DND-41 (cell line): Measurements from ENCODE around the gene C1QL2.

Source experiments
- ATAC-seq: fragments of 200-7000 bp; cut with Tn5 transposase; 3 replicates; pipeline ENCODE4 v1.9.1; 2021; ENCODE audit warnings: low read depth; ENCODE audit not compliant: insufficient read depth
- DNase-seq: peaks from one replicate; pipeline ENCODE4 v3.0.0-alpha.2; 2020
- H2AFZ ChIP-seq: 2 replicates; pipeline ENCODE4 v1.6.0; 2012; ENCODE audit warnings: low read depth, low read length
- H3K27ac ChIP-seq: 2 replicates; pipeline ENCODE4 v1.5.1; 2012; ENCODE audit warnings: low read length, inconsistent platforms
- H3K27me3 ChIP-seq: fragments of 200-600 bp; sonication (generic); 2 replicates; pipeline ENCODE4 v1.6.0; 2012; ENCODE audit warnings: low read length, mild to moderate bottlenecking, inconsistent platforms; ENCODE audit not compliant: insufficient read depth, poor library complexity
- H3K36me3 ChIP-seq: 2 replicates; pipeline ENCODE4 v1.5.1; 2012; ENCODE audit warnings: low read length, inconsistent platforms; ENCODE audit not compliant: insufficient read depth
- H3K4me1 ChIP-seq: 2 replicates; pipeline ENCODE4 v1.5.1; 2012; ENCODE audit warnings: mild to moderate bottlenecking, low read length; ENCODE audit not compliant: insufficient read depth
- H3K4me2 ChIP-seq: 2 replicates; pipeline ENCODE4 v1.6.0; 2012; ENCODE audit warnings: mild to moderate bottlenecking, moderate library complexity, low read length, inconsistent platforms; ENCODE audit not compliant: insufficient read depth
- H3K4me3 ChIP-seq, 2 experiments: fragments of 200-600 bp in 1 of 2; shearing (Covaris generic) in 1 of 2; 2 replicates each; pipeline ENCODE4 v1.5.1; 2012 to 2016; ENCODE audit warnings: inconsistent platforms in 2 of 2, low read length in 2 of 2, mild to moderate bottlenecking in 2 of 2, low read depth in 1 of 2, moderate library complexity in 1 of 2
- H3K79me2 ChIP-seq: 2 replicates; pipeline ENCODE4 v1.6.0; 2012; ENCODE audit warnings: low read length, inconsistent platforms; ENCODE audit not compliant: insufficient read depth
- H3K9ac ChIP-seq: 2 replicates; pipeline ENCODE4 v1.6.0; 2012; ENCODE audit warnings: low read depth, mild to moderate bottlenecking, inconsistent platforms, low read length, moderate library complexity
- H3K9me3 ChIP-seq: 2 replicates; pipeline ENCODE4 v1.5.1; 2012; ENCODE audit warnings: low read length, moderate library complexity, mild to moderate bottlenecking, inconsistent platforms; ENCODE audit not compliant: insufficient read depth, severe bottlenecking
- H4K20me1 ChIP-seq: 2 replicates; pipeline ENCODE4 v1.6.0; 2012; ENCODE audit warnings: low read length; ENCODE audit not compliant: insufficient read depth
- CTCF ChIP-seq: IDR thresholded peaks from 2 replicates; pipeline ENCODE4 v1.5.1; 2012; ENCODE audit warnings: borderline replicate concordance, low read length, moderate library complexity, mild to moderate bottlenecking; ENCODE audit not compliant: poor library complexity, severe bottlenecking; ENCODE audit errors: extremely low read depth
- EZH2 ChIP-seq: IDR thresholded peaks from 3 replicates; pipeline ENCODE4 v1.6.1; 2012; ENCODE audit warnings: borderline replicate concordance, low read depth, mild to moderate bottlenecking, moderate library complexity, low read length, inconsistent platforms; ENCODE audit not compliant: severe bottlenecking

The C1QL2 gene

GRCh38 chr2:119205001-119205706 lies 46.6 kb upstream of the C1QL2 start:
- H3K9me3 ChIP-seq: no peaks in the 10 kb centered on the region
- no peak overlapping the region for H2AFZ ChIP-seq
- H3K4me2 ChIP-seq: no peak overlapping the region
- peaks cover 8% of the 10 kb centered on the region for H3K27me3 ChIP-seq
- H3K36me3 ChIP-seq: no peaks in the 10 kb centered on the region
- no peaks in the 10 kb centered on the region for H3K79me2 ChIP-seq
- TF ChIP-seq EZH2 (no peak), CTCF (no peak)
- H4K20me1 ChIP-seq: no peaks in the 10 kb centered on the region; the same call in 1 of the 2 replicates
- H3K4me3 ChIP-seq: no peak overlapping the region
- no peak for ATAC-seq
- H3K9ac ChIP-seq: no peak overlapping the region
- no peak for DNase-seq
- no peaks in the 10 kb centered on the region for H3K4me1 ChIP-seq
- no peak overlapping the region for H3K27ac ChIP-seq

- ATAC-seq (no peak), DNase-seq (no peak)
- H3K4me1 ChIP-seq: no peaks in the 10 kb centered on the region
- H4K20me1 ChIP-seq: no peaks in the 10 kb centered on the region; the same call in 1 of the 2 replicates
- TF ChIP-seq EZH2 (no peak), CTCF (no peak)
- H3K9ac ChIP-seq: no peak overlapping the region
- H3K36me3 ChIP-seq: no peaks in the 10 kb centered on the region
- H3K79me2 ChIP-seq: no peaks in the 10 kb centered on the region
- H3K9me3 ChIP-seq: no peaks in the 10 kb centered on the region
- H3K4me2 ChIP-seq: no peak overlapping the region
- no peak overlapping the region for H3K27ac ChIP-seq
- no peak overlapping the region for H3K4me3 ChIP-seq
- H3K27me3 ChIP-seq: peaks cover 8% of the 10 kb centered on the region
- H2AFZ ChIP-seq: no peak overlapping the region
Observed at GRCh38 chr2:119204525-119204924, 46.0 kb upstream of the C1QL2 start.

GRCh38 chr2:119202610-119203310 lies 44.2 kb upstream of the C1QL2 start:
- H3K36me3 ChIP-seq: no peaks in the 10 kb centered on the region
- H3K4me3 ChIP-seq: no peak overlapping the region
- H3K79me2 ChIP-seq: no peaks in the 10 kb centered on the region
- TF ChIP-seq CTCF: no peak
- TF ChIP-seq EZH2: no peak
- H4K20me1 ChIP-seq: no peaks in the 10 kb centered on the region; the same call in 1 of the 2 replicates
- no peak overlapping the region for H3K9ac ChIP-seq
- ATAC-seq (no peak), DNase-seq (no peak)
- no peaks in the 10 kb centered on the region for H3K4me1 ChIP-seq
- no peak overlapping the region for H3K4me2 ChIP-seq
- no peak overlapping the region for H3K27ac ChIP-seq
- no peak overlapping the region for H2AFZ ChIP-seq
- no peaks in the 10 kb centered on the region for H3K9me3 ChIP-seq
- peaks cover 9% of the 10 kb centered on the region for H3K27me3 ChIP-seq
